Sigmoid colon (tissue), 7 donors: ENCODE data around the gene TBL1XR1. TPM values are rescaled to one million over a fixed set of nuclear protein-coding genes. Genes with fewer than 3 reads are reported as not detected.

Experiments
- DNase-seq: peaks from one replicate; pipeline ENCODE4 v3.0.0-alpha.2; 2019
- H3K27ac ChIP-seq, 4 donors: fragments of 200-600 bp; sonication (generic); one replicate each; pipeline ENCODE4 v1.5.1; 2016 to 2019; ENCODE audit warnings: mild to moderate bottlenecking in 1 of 4
- H3K27me3 ChIP-seq, 3 donors: fragments of 200-600 bp; sonication (generic); one replicate each; pipeline ENCODE4 v1.5.1; 2019; ENCODE audit warnings: mild to moderate bottlenecking in 1 of 3
- H3K36me3 ChIP-seq, 4 donors: fragments of 200-600 bp; sonication (generic); one replicate each; pipeline ENCODE4 v1.5.1; 2016 to 2019
- H3K4me1 ChIP-seq, 4 donors: fragments of 200-600 bp; sonication (generic); one replicate each; pipeline ENCODE4 v1.5.1; 2017 to 2019
- H3K4me3 ChIP-seq, 4 donors: fragments of 200-600 bp; sonication (generic); one replicate each; pipeline ENCODE4 v1.5.1; 2017 to 2019; ENCODE audit warnings: mild to moderate bottlenecking in 2 of 4, moderate library complexity in 1 of 4
- H3K9me3 ChIP-seq, 4 donors: fragments of 200-600 bp in 3 of 4; sonication (generic) in 3 of 4; one replicate each; pipeline versions ENCODE4 v1.5.1 to v1.6.1; 2013 to 2019
- CTCF ChIP-seq, 4 experiments: fragments of 450-650 bp in 3 of 4; fragments of 200-600 bp in 1 of 4; IDR thresholded peaks; one replicate each; pipeline ENCODE4 v1.5.1; 2016 to 2019; ENCODE audit warnings: antibody characterized with exemption in 4 of 4, mild to moderate bottlenecking in 3 of 4, moderate library complexity in 2 of 4
- EP300 ChIP-seq, 4 donors: sonication (generic); formaldehyde crosslinking; IDR thresholded peaks; one replicate each; pipeline ENCODE4 v1.6.1; 2017; ENCODE audit warnings: antibody characterized with exemption in 4 of 4
- POLR2A ChIP-seq, 2 donors: fragments of 450-650 bp; IDR thresholded peaks; one replicate each; pipeline ENCODE4 v1.6.1; 2016; ENCODE audit warnings: antibody characterized with exemption in 2 of 2, mild to moderate bottlenecking in 2 of 2, moderate library complexity in 2 of 2
- POLR2AphosphoS5 ChIP-seq, 4 donors: sonication (generic); formaldehyde crosslinking; IDR thresholded peaks; one replicate each; pipeline ENCODE4 v1.6.1; 2017; ENCODE audit warnings: antibody characterized with exemption in 4 of 4
- WGBS, 2 donors: extraction: QIAGEN DNeasy Blood & Tissue Kit; methylation state at CpG; one replicate each; pipeline ENCODE4 v1.1.7; 2013; 5-methylcytosine and 5-hydroxymethylcytosine counted together
- intact Hi-C: fragments of 100-400 bp; cut with DNase I; formaldehyde crosslinking; loops from one replicate; pipeline ENCODE4 v1.15.1; 2023
- polyA plus RNA-seq, 3 donors: library from polyadenylated mRNA; stranded (reverse); fragments of 200-250 nt; gene quantifications; one replicate each; pipeline ENCODE4 v1.2.3, GENCODE V29; 2013
- total RNA-seq, 4 donors: library from RNA; depleted of rRNA; stranded (reverse); fragments of >200 nt; gene quantifications; one replicate each; pipeline ENCODE4 v1.1.0, GENCODE V29; 2016
- donor health status: healthy with polysubstance abuse.
- donor health status: Bipolar disorder and iron deficiency.
- donor health status: healthy.

Gene TBL1XR1
- total and polyA plus RNA-seq, 7 donors: 20.4 to 131 (median 88.9) TPM

GRCh38 chr3:177035676-177036075 lies 161.6 kb downstream of the TBL1XR1 start:
- DNase-seq: no peak
- Histone ChIP-seq H3K4me3 (no peak overlapping the region), H3K4me1 (peaks cover 0 to 19% (median 13%) of the 10 kb centered on the region in 4 donors), H3K9me3 (no peaks in the 10 kb centered on the region), H3K27me3 (no peaks in the 10 kb centered on the region), H3K27ac (no peak overlapping the region), H3K36me3 (peaks cover 0 to 59% (median 1%) of the 10 kb centered on the region in 4 donors)
- WGBS, 2 donors: 81 to 91% methylated on average over 4 of the region's 4 CpGs
- intact Hi-C loops: no loop called here
- TF ChIP-seq POLR2A (IDR thresholded peaks at IDR 0.05) (no peak), POLR2AphosphoS5 (IDR thresholded peaks at IDR 0.05) (no peak), EP300 (IDR thresholded peaks at IDR 0.05) (no peak), CTCF (IDR thresholded peaks at IDR 0.05) (no peak)

- intact Hi-C loops: no loop called here
- H3K4me3 ChIP-seq: no peak overlapping the region
- peaks cover 0 to 64% (median 1%) of the 10 kb centered on the region in 4 donors for H3K36me3 ChIP-seq
- no peaks in the 10 kb centered on the region for H3K27me3 ChIP-seq
- TF ChIP-seq EP300 (IDR thresholded peaks at IDR 0.05) (no peak), POLR2AphosphoS5 (IDR thresholded peaks at IDR 0.05) (no peak), POLR2A (IDR thresholded peaks at IDR 0.05) (no peak), CTCF (IDR thresholded peaks at IDR 0.05) (no peak)
- no peaks in the 10 kb centered on the region for H3K9me3 ChIP-seq
- no peak overlapping the region for H3K27ac ChIP-seq
- no peak for DNase-seq
- 63 to 94% methylated on average over 3 of the region's 3 CpGs for WGBS, 2 donors
- peaks cover 0 to 12% (median 6%) of the 10 kb centered on the region in 4 donors for H3K4me1 ChIP-seq
These were observed 162.3 kb downstream of the TBL1XR1 start for GRCh38 chr3:177034832-177035475.

- H3K27me3 ChIP-seq: no peaks in the 10 kb centered on the region
- no peak for DNase-seq
- no peak overlapping the region for H3K27ac ChIP-seq
- no peak overlapping the region for H3K4me3 ChIP-seq
- no peak for TF ChIP-seq POLR2AphosphoS5 (IDR thresholded peaks at IDR 0.05)
- no peak for TF ChIP-seq POLR2A (IDR thresholded peaks at IDR 0.05)
- no peak for TF ChIP-seq EP300 (IDR thresholded peaks at IDR 0.05)
- TF ChIP-seq CTCF (IDR thresholded peaks at IDR 0.05): no peak
- H3K36me3 ChIP-seq: peaks cover 0 to 34% (median 4%) of the 10 kb centered on the region in 4 donors
- WGBS, 2 donors: 86 to 95% methylated on average over 3 of the region's 3 CpGs
- no peaks in the 10 kb centered on the region for H3K9me3 ChIP-seq
- H3K4me1 ChIP-seq: peaks cover 0 to 6% (median 2%) of the 10 kb centered on the region in 4 donors
- intact Hi-C loops: no loop called here
These were observed 170.6 kb downstream of the TBL1XR1 start for GRCh38 chr3:177026505-177027277.

- H3K27ac ChIP-seq: no peak overlapping the region
- no peaks in the 10 kb centered on the region for H3K4me1 ChIP-seq
- intact Hi-C loops: no loop called here
- WGBS, 2 donors: 92 to 93% methylated on average over 6 of the region's 6 CpGs
- H3K9me3 ChIP-seq: no peaks in the 10 kb centered on the region
- no peaks in the 10 kb centered on the region for H3K27me3 ChIP-seq
- no peak for DNase-seq
- H3K4me3 ChIP-seq: no peak overlapping the region
- peaks cover 0 to 16% (median 0%) of the 10 kb centered on the region in 4 donors for H3K36me3 ChIP-seq
- no peak for TF ChIP-seq CTCF (IDR thresholded peaks at IDR 0.05)
- no peak for TF ChIP-seq POLR2AphosphoS5 (IDR thresholded peaks at IDR 0.05)
- TF ChIP-seq POLR2A (IDR thresholded peaks at IDR 0.05): no peak
- TF ChIP-seq EP300 (IDR thresholded peaks at IDR 0.05): no peak
These were observed 181.4 kb downstream of the TBL1XR1 start for GRCh38 chr3:177015881-177016280.
